COLO668 (cell line): Measurements from ENCODE around the gene SLC22A31.
"Not testable (repeated sequence)": the region's sequence is repeated elsewhere in the genome, so short reads cannot be mapped to it uniquely, and the experiment has no call there.

Experiments used
- DNase-seq: peaks from one replicate; lab custom pipeline; 2025; ENCODE audit not compliant: unreplicated experiment; lab: John Stamatoyannopoulos, UW

Gene SLC22A31

GRCh38 chr16:89193576-89194293 lies 6.6 kb downstream of the SLC22A31 start:
- no peak for DNase-seq

- no peak for DNase-seq
These were observed 7.3 kb downstream of the SLC22A31 start for GRCh38 chr16:89192956-89193575.

- peak; percentile 71 for DNase-seq
These were observed 8.0 kb downstream of the SLC22A31 start for GRCh38 chr16:89192186-89192955.

- no peak for DNase-seq
These were observed 8.5 kb downstream of the SLC22A31 start for GRCh38 chr16:89191901-89192185.

- no peak for DNase-seq
These were observed 9.1 kb downstream of the SLC22A31 start for GRCh38 chr16:89191033-89191900.

- no peak for DNase-seq
These were observed 10.0 kb downstream of the SLC22A31 start for GRCh38 chr16:89190150-89190958.

GRCh38 chr16:89189358-89190025 lies 10.8 kb downstream of the SLC22A31 start:
- DNase-seq = no peak

- DNase-seq = not testable (repeated sequence)
These were observed 11.6 kb downstream of the SLC22A31 start for GRCh38 chr16:89188471-89189357.

GRCh38 chr16:89187770-89188392 lies 12.5 kb downstream of the SLC22A31 start:
- DNase-seq = no peak

- DNase-seq = no peak
These were observed 13.1 kb downstream of the SLC22A31 start for GRCh38 chr16:89187032-89187769.

- not testable (repeated sequence) for DNase-seq
These were observed 13.7 kb downstream of the SLC22A31 start for GRCh38 chr16:89186593-89187031.

- DNase-seq = not testable (repeated sequence)
These were observed 14.3 kb downstream of the SLC22A31 start for GRCh38 chr16:89185887-89186592.

- peak; percentile 36 for DNase-seq
These were observed 15.2 kb downstream of the SLC22A31 start for GRCh38 chr16:89184933-89185794.

- DNase-seq = no peak
These were observed 15.7 kb downstream of the SLC22A31 start for GRCh38 chr16:89184677-89184932.

- no peak for DNase-seq
These were observed 16.2 kb downstream of the SLC22A31 start for GRCh38 chr16:89183975-89184676.

GRCh38 chr16:89183463-89183862 lies 16.9 kb downstream of the SLC22A31 start:
- no peak for DNase-seq
